Epithelial cell of prostate (primary cell): ENCODE results near the gene FAM25A.
A peak's percentile ranks its signal among the peaks of the same experiment; 100 is the strongest.
"Not testable (repeated sequence)": the region's sequence is repeated elsewhere in the genome, so short reads cannot be mapped to it uniquely, and the experiment has no call there.

ENCODE experiments used
- DNase-seq: peaks from one replicate; pipeline ENCODE4 v3.0.0-alpha.2; 2011; ENCODE audit warnings: low read depth, low spot score
- H3K27ac ChIP-seq: fragments of 450-650 bp; 2 replicates; pipeline ENCODE4 v1.5.1; 2017; ENCODE audit warnings: mild to moderate bottlenecking

Gene FAM25A

DNA sequence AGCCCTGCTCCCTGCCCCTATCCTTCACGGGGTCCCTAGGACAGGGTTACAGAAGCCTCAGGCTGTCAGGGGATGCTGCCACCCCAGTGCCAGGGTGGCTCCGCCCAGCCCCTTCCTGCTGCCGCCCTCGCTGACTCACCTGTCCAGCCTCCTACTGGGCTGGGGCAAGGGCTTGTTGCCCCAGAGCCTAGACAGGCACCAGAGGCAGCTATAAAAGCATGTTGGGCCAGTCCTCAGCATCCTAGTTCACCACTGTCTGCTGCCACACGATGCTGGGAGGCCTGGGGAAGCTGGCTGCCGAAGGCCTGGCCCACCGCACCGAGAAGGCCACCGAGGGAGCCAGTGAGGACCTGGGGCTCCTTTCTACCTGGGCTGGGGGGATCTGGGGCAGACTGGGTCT, at the start of gene FAM25A:
FAM25A (plus strand) TSS at position 239 of the 400 bp plus-strand sequence; CDS start at position 270, 31 bp downstream.
- H3K27ac ChIP-seq, result peak within 1 kb of the TSS; percentile 91
- not testable (repeated sequence) for DNase-seq

DNA sequence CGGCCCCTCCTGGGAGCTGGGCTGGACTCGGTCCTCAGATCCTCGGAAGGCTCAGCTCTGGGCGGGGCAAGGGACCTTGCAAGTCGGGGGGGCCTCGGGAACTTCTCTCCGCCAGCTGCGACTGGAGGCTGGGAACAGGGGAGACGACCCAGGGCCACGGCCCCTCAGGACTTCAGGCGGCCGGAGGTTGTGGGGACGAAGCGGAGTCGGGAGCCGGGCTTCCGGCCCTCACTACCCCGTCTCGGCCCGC, 49.2 kb upstream of the FAM25A start:
- peak overlapping the region; percentile 97 for H3K27ac ChIP-seq
- DNase-seq, result no peak

DNA sequence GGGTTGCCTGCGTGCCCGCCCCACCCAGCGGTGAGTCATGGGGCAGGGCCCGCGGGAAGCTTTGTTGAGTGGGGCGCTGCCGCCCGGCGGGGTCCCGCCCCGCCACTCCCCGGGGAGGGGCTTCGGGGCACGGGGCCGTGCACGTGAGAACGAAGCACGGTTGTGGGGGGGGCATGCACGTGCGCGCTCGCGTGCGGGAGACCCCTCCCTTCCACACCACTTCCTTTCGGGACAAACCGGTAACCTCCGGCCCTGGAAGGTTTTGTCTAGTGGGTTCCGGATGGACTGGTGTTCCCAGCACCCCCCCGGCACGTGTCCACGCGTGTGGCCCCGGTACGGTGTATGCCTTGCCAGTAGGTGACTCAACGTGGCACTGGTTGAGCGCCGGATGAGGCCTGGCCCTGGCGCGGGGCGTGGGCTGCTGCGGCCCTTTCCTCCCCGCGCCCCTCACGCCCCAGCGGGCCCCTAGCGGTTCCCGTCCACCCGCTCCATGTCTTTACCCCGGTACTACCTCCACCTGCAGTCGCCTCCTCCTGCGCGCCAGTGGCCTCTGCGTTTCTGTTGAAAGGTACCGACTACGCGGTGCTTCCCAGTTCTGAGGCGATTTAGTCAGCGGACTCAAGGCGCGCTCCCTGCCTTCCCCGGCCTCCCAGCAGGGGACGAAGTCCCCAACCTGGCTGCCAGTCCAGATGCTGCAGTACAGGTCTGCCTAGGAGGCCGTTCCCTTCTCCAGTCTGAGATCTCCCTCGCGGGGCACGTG, 48.7 kb upstream of the FAM25A start:
- DNase-seq, result no peak
- H3K27ac ChIP-seq, result peak overlapping the region; percentile 97

DNA sequence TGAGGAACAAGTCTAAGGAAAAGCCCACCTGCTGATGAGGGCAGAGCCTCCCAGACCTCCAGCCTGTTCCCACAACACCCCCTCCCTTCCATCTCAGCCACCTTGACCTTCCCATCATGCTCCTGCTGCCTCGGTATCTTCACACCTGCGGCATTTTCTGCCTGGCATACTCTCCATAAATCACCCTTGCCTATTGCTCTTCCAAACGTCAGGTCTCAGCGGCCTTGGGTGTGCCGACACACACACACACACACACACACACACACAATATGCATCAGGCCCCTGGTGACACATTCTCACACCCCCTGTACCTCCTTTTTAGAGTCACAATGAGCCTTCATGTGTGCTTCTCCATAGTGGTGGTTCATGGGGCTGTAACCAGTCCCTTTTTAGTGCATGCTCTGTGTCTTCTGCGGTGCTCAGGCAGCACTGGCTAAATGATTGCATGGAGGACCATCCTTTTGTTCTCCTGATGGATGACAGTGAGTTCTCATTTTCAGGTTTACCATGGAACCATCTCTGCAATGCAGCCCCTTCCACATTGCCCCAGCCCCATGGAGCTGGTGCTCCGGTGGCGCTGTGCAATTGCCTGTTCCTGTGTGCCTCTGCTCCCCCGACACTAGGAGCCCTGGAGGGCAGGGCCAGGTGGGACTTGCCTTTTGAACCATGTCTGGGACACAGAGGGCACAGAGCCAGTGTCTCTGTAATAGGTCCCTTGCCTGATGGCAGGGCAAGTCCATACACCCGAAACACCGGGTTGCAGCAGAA, 47.3 kb upstream of the FAM25A start:
- no peak for DNase-seq
- H3K27ac ChIP-seq, result peak overlapping the region; percentile 97

DNA sequence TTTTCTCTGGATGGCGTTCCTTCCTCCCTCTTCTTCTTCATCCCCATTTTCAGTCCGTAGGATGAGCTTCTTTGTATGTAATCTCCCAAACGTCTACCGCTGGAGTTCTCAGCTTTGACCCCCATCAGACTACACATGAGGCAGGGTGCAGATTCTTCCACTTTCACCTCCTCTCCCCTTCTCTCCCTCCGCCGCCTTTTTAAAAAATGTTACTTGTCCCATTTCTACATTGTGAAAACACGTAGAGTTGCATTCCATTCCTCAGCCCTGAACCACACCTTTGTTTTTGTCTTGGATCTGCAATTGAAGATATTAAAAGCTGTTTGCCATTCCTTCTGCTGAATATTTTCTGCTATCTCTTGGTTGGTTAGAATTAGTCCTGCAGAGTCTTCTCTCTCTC, 45.6 kb upstream of the FAM25A start:
- peak overlapping the region; percentile 28 for H3K27ac ChIP-seq
- DNase-seq, result no peak

DNA sequence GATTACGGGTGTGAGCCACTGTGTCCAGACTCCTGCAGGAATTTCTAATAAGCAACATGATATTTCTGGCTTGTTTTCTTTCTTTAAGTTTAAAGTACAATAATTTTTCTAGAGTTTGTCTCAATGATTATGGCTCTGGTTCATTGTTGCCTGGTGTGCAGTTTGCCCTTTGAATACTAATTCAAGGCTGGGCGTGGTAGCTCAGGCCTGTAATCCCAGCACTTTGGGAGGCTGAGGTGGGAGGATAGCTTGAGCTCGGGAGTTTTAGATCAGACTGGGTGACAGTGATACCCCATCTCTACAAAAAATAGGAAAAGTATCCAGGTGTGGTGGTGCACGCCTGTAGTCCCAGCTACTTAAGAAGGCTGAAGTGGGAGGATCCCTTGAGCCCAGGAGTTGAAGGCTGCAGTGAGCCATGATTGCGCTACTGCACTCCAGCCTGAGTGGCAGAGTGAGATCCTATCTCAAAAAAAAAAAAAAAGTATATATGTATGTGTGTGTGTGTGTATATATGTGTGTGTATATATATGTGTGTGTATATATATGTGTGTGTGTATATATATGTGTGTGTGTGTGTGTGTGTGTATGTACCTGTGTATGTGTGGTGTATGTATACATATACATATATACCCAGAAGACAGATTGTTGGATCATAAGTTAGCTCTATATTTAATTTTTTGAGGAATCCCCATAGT, 43.6 kb upstream of the FAM25A start:
- no peak for DNase-seq
- H3K27ac ChIP-seq, result no peak overlapping the region

DNA sequence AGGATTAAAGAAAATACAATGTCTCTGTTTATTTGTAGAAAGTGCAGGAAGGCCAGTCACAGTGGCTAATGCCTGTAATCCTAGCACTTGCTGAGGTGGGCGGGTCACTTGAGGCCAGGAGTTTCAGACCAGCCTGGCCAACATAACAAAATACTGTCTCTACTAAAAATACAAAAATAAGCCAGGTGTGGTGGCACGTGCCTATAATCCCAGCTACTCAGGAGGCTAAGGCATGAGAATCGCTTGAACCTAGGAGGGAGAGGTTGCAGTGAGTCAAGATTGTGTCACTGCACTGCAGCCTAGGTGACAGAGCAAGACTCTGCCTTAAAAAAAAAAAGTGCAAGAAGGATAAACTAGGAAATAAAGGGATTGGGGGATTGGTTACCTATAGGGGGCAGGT, 41.6 kb upstream of the FAM25A start:
- H3K27ac ChIP-seq, result peak overlapping the region; percentile 20
- not testable (repeated sequence) for DNase-seq

DNA sequence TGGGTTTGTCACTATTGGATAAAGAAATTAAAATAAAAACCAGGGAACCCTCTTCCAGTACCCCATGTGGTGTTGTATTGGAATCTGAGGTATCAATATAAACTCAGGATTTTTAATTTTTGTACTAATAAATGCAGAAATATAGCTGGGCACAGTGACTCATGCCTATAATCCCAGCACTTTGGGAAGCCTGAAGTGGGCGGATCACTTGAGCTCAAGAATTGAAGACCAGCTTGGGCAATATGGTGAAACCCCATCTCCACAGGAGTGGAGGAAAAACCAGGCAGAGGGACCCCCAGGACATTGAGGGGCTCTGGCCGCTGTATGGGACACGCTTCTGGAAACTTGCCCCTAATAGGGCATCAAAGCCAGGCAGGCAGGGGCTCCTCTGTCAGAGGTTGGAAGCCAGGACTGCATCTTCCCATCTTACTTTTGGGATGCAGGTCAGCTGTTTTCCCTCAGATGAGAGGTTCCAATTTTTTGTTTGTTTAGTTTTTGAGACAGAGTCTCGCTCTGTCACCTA, 40.7 kb upstream of the FAM25A start:
- no peak for DNase-seq
- peak overlapping the region; percentile 20 for H3K27ac ChIP-seq

DNA sequence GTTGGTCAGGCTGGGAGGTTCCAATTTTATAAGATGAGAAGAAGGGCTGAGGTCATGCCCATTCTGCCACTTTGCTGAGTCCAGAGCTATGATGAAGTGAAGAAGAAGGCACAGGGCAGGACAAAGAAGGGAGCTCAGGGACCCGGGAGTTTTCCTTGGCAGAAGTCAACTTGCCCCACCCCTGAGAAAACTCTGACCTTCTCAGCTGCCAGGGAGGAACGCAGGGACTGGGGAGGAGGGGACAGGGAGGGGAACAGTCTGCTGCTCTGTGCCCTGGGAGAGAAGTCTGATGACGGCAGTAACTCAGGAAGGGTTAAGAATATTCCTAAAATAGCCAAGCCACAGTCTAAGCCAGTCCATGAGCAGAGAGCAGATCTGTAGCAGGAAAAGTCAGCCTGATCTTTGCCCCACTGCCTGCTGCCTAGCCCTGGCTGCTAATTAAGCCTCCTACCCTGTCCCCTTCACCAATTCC, 40.1 kb upstream of the FAM25A start:
- no peak overlapping the region for H3K27ac ChIP-seq
- DNase-seq, result no peak

DNA sequence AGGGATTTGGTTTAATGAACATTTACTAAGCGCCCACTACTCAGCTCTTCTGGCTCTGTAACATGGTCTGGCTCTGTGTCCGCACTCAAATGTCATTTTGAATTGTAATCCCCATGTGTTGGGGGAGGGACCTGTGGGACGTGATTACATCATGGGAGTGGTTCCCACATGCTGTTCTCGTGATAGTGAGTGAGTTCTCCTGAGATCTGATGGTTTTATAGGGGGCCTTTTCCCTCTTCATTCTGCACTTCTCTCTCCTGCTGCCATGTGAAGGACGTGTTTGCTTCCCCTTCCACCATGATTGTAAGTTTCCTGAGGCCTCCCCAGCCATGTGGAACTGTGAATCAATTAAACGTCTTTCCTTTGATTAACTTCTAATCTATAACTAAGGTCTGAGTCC, 39.1 kb upstream of the FAM25A start:
- not testable (repeated sequence) for H3K27ac ChIP-seq

DNA sequence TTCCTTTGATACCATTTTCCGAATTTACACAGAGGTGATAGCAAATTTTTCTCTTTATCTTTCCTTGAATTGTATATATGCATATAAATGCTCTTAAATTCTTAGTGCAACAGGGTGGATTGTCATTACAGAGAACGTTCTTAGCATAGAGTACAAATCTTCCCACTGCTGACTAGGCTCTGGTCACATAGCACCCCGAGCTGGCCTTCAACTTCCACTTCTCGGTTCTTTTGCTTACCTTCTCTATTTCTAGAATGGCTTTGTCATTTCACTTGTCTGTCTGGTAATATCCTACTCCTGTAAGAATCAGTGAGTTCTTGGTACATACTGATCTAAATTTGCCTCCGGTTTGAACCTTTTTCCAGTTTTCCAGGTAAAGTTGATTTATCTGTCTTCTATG, 38.4 kb upstream of the FAM25A start:
- H3K27ac ChIP-seq, result no peak overlapping the region
- DNase-seq, result no peak

More for the DNA sequence above, 39.1 kb upstream of the FAM25A start:
- not testable (repeated sequence) for DNase-seq

DNA sequence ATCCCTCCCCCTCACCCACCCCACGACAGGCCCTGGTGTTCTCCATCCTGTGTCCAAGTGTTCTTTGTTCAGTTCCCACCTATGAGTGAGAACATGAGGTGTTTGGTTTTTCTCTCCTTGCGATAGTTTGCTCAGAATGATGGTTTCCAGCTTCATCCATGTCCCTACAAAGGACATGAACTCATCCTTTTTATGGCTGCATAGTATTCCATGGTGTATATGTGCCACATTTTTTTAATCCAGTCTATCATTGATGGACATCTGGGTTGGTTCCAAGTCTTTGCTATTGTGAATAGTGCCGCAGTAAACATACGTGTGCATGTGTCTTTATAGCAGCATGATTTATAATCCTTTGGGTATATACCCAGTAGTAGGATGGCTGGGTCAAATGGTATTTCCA, 35.6 kb upstream of the FAM25A start:
- not testable (repeated sequence) for DNase-seq

DNA sequence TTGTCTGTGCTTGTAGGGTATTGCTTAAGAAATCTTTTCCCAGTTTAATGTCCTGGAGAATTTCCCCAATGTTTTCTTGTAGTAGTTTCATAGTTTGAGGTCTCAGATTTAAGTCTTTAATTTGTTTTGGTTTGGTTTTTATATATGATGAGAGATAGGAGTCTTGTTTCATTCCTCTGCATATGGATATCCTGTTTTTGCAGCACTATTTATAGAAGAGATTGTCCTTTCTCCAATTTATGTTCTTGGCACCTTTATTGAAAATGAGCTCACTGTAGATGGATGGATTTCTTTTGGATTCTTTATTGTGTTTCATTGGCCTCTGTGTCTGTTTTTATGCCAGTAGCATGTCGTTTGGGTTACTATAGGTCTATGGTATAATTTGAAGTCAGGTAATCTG, 31.6 kb upstream of the FAM25A start:
- H3K27ac ChIP-seq, result no peak overlapping the region
- DNase-seq, result no peak

More for the DNA sequence above, 35.6 kb upstream of the FAM25A start:
- not testable (repeated sequence) for H3K27ac ChIP-seq

DNA sequence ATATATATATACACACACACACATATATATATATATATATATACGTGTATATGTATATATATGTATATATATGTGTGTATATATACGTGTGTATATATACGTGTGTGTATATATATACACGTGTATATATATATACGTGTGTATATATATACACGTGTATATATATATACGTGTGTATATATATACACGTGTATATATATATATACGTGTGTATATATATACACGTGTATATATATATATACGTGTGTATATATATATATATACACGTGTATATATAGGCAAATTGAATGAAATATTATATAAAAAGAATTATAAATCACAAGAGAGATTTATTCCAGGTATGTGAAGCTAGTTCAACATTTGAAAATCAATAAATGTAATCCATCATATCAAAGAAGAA, 28.7 kb upstream of the FAM25A start:
- DNase-seq, H3K27ac ChIP-seq: not testable (repeated sequence)

DNA sequence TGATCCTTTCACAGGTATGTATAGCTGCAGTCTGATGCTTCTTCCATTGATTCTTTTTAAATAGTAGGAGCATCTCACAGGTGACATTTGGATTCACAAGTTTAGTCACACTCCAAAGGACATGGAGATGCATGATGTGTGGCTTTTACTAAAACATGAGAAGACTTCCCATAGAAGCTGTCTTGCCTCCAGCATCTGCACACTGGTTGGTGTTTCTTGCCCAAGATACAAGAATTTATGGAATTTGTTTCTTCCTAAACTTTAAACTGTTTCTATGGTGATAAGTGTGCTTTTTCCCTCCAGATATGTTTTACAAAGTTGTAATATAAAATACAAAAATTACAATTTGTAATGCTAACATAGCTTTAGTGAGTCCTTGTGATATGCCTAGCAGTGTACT, 27.6 kb upstream of the FAM25A start:
- H3K27ac ChIP-seq, result no peak overlapping the region
- DNase-seq, result no peak

DNA sequence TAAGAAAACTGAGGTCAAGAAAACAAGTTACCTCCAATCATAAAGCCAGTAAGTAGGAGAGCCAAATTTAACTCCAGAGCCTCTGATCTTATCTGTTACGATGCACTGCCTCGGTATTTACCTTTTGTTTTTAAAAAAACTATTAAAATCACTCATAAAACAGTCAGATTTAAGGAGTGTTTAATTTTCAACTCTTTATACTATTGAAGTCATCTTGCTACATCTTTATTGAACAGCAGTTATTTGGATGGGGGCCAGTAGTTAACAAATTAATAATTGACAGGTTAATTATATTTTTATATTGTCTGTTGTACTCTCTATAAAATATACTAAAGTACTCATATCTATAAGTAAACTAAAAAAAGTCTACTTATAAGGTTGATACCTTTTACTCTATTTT, 27.2 kb upstream of the FAM25A start:
- H3K27ac ChIP-seq, result no peak overlapping the region

DNA sequence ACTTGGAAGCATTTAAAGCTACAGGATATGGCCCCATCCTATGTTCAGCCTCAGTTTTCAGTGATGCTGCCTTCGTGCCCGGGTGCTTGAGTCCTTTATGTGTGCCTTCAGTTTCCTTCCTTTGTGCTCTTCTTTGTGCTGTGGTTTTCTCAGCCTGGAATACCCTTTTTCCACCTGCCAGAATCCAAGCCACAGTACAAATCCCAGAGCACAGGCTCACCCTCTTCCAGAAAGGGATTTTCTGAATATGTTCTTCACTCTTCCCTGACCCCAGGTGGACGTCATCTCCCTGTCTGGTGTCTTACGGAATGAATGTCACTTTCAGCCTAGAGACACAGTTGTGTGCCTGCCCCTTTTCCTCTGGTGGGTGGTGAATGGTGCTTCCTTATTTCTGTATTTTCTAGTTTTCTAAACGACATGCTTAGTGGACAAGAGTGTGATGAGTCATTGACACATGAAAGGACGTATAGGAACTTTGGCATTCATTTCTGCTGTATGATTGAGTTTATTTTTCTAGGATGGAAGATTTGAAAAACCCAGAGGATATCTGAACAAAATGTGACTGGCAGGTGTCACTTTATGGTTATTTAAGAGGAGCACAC, 20.2 kb upstream of the FAM25A start:
- DNase-seq, H3K27ac ChIP-seq: not testable (repeated sequence)

More for the DNA sequence above, 27.2 kb upstream of the FAM25A start:
- DNase-seq, result no peak

DNA sequence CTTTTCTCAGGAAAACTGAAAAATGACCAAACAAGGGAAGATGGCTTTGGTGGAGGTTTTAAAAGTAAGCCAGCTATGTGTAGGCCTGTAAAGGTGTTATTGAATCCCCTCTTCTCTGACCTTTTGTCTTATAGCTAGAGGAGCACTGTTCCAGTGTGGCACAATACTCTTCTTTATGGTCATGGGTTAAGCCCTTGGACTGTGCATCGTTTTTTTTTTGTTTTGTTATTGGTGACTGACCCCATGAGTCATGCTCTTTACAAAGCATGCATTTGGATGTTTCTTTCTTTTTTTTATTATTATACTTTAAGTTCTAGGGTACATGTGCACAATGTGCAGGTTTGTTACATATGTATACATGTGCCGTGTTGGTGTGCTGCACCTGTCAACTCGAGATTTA, 19.6 kb upstream of the FAM25A start:
- no peak for DNase-seq
- no peak overlapping the region for H3K27ac ChIP-seq

DNA sequence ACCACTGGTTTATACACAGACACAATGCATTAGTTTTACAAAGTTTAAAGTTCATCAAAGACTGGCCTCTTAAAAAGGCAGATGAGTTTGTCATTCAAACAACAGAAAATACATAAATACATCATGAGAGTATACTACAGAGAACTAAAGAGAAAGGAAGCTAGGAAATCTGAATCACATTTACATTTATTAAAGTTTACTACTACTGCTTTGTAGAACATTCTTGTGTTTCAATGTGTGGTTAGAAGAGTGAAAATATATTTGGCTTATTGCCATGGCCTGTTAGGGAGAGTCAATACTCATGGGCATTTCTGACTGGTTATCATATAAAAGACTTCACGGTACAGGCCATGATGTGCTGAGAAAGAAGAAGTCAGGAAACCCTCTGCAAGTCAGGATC, 13.0 kb upstream of the FAM25A start:
- not testable (repeated sequence) for H3K27ac ChIP-seq, DNase-seq

DNA sequence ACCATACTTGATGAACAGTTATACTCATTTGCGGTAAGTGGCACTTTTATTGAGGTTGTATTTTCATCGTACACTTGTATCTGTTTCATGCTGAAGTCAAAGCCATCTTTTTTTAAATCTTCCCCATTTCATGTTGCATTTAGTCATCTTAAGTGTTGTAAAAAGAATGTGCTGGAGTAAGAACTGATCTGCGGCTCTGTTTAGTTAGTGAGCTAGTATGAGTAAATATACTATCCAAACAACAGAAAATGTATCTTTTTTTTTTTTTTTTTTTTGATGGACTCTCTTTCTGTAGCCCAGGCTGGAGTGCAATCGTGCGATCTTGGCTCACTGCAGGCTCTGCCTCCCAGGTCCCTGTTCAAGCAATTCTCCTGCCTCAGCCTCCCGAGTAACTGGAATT, 12.4 kb upstream of the FAM25A start:
- not testable (repeated sequence) for DNase-seq

More for the DNA sequence above, 12.4 kb upstream of the FAM25A start:
- H3K27ac ChIP-seq, result not testable (repeated sequence)
